Upper lobe of right lung (tissue), 1 donor: ENCODE data around the gene BEND4. TPM values are rescaled to one million over a fixed set of nuclear protein-coding genes. Genes with fewer than 3 reads are reported as not detected.

Experiments
- ATAC-seq: fragments of 200-7000 bp; cut with Tn5 transposase; one replicate; pipeline ENCODE4 v1.9.1; 2020; ENCODE audit warnings: mild to moderate bottlenecking, moderate library complexity
- DNase-seq: peaks from one replicate; pipeline ENCODE4 v3.0.0-alpha.2; 2020
- H3K27ac ChIP-seq: fragments of 200-600 bp; one replicate; pipeline ENCODE4 v1.8.0; 2022
- H3K27me3 ChIP-seq: fragments of 200-600 bp; one replicate; pipeline ENCODE4 v1.8.0; 2022; ENCODE audit warnings: mild to moderate bottlenecking
- H3K36me3 ChIP-seq: fragments of 200-600 bp; one replicate; pipeline ENCODE4 v1.8.0; 2022
- H3K4me1 ChIP-seq: fragments of 200-600 bp; one replicate; pipeline ENCODE4 v1.8.0; 2022
- H3K4me3 ChIP-seq: fragments of 200-600 bp; one replicate; pipeline ENCODE4 v1.8.0; 2022; ENCODE audit warnings: mild to moderate bottlenecking
- H3K9me3 ChIP-seq: fragments of 200-600 bp; one replicate; pipeline ENCODE4 v1.8.0; 2022
- CTCF ChIP-seq: fragments of 200-600 bp; IDR thresholded peaks from one replicate; pipeline ENCODE4 v1.8.0; 2022; ENCODE audit warnings: antibody characterized with exemption
- intact Hi-C: fragments of 100-400 bp; cut with DNase I; formaldehyde crosslinking; loops from one replicate; pipeline ENCODE4 v1.11.0; 2022
- total RNA-seq: library from RNA; stranded (reverse); fragmentation: NEBNext Ultra II Directional; extraction: Animal tissue kit (Norgen Biotek cat#: 25700); gene quantifications from one replicate; pipeline ENCODE4 v1.2.1, GENCODE V29; 2021
- donor health status: DM: no; HTN: yes; CAD: no; lungs with severe emphysema.

Gene BEND4
- total RNA-seq, 1 donor from 2014 or later = 0.43 TPM

GRCh38 chr4:42159271-42160001 lies 7.0 kb upstream of the BEND4 start:
- Histone ChIP-seq H3K27ac (no peak overlapping the region), H3K27me3 (no peaks in the 10 kb centered on the region), H3K4me1 (no peaks in the 10 kb centered on the region), H3K36me3 (no peaks in the 10 kb centered on the region), H3K9me3 (no peaks in the 10 kb centered on the region), H3K4me3 (no peak overlapping the region)
- intact Hi-C loops = no loop called here
- DNase-seq (no peak), ATAC-seq (no peak)
- TF ChIP-seq CTCF = no peak

GRCh38 chr4:42151568-42152506 lies 618 bp downstream of the BEND4 start:
- Histone ChIP-seq H3K9me3 (no peaks in the 10 kb centered on the region), H3K27ac (no peak overlapping the region), H3K27me3 (peaks cover 55% of the 10 kb centered on the region), H3K36me3 (no peaks in the 10 kb centered on the region), H3K4me3 (peak overlapping the region; percentile 43), H3K4me1 (peaks cover 6% of the 10 kb centered on the region)
- ATAC-seq (peak; percentile 58), DNase-seq (no peak)
- intact Hi-C loops = no loop called here
- TF ChIP-seq CTCF = no peak

- no peak for TF ChIP-seq CTCF
- intact Hi-C loops = no loop called here
- peaks cover 6% of the 10 kb centered on the region for H3K4me1 ChIP-seq
- DNase-seq (no peak), ATAC-seq (peak; percentile 30)
- H3K36me3 ChIP-seq = no peaks in the 10 kb centered on the region
- peaks cover 55% of the 10 kb centered on the region for H3K27me3 ChIP-seq
- H3K4me3 ChIP-seq = peak overlapping the region; percentile 43
- no peaks in the 10 kb centered on the region for H3K9me3 ChIP-seq
- H3K27ac ChIP-seq = no peak overlapping the region
These were observed 1.5 kb downstream of the BEND4 start for GRCh38 chr4:42150653-42151567.

GRCh38 chr4:42149004-42149403 lies 3.5 kb downstream of the BEND4 start:
- peaks cover 6% of the 10 kb centered on the region for H3K4me1 ChIP-seq
- no peaks in the 10 kb centered on the region for H3K36me3 ChIP-seq
- no peak for ATAC-seq
- DNase-seq = no peak
- intact Hi-C loops = no loop called here
- H3K27ac ChIP-seq = no peak overlapping the region
- peaks cover 55% of the 10 kb centered on the region for H3K27me3 ChIP-seq
- TF ChIP-seq CTCF = no peak
- H3K4me3 ChIP-seq = no peak overlapping the region
- no peaks in the 10 kb centered on the region for H3K9me3 ChIP-seq

GRCh38 chr4:42148425-42148824 lies 4.0 kb downstream of the BEND4 start:
- peaks cover 6% of the 10 kb centered on the region for H3K4me1 ChIP-seq
- H3K27me3 ChIP-seq = peaks cover 53% of the 10 kb centered on the region

More at GRCh38 chr4:42148425-42148824, 4.0 kb downstream of the BEND4 start:
- Histone ChIP-seq H3K27ac (no peak overlapping the region), H3K4me3 (no peak overlapping the region), H3K9me3 (no peaks in the 10 kb centered on the region), H3K36me3 (no peaks in the 10 kb centered on the region)
- no peak for DNase-seq
- no peak for TF ChIP-seq CTCF
- ATAC-seq = no peak
- intact Hi-C loops = no loop called here
